ENCODE results near the gene PGD.
"Not testable (repeated sequence)": the region's sequence is repeated elsewhere in the genome, so short reads cannot be mapped to it uniquely, and the experiment has no call there.

The PGD gene

DNA sequence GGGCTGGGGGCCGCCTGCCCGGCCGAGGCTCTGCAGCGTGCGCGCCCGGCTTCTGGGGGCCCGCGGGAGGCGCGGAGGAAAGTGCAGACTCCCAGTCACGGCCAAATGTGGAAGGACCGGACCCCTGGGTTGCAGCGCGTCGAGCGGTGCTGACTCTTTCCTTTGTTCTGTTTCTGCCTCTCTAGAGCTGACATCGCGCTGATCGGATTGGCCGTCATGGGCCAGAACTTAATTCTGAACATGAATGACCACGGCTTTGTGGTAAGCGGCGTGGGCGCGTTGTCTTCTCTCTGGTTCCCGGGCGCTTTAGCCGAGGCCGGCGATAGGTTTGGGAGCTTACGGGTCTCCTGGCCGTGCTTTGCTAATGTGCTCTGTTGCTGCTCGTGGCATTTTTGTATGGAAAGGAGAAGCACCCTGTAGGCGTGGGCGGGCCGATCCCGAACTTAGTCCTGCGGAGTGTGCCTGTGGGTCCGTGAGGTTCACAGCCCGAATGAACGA lies 629 bp downstream of the PGD start:
- DNase-seq, result no peak

DNA sequence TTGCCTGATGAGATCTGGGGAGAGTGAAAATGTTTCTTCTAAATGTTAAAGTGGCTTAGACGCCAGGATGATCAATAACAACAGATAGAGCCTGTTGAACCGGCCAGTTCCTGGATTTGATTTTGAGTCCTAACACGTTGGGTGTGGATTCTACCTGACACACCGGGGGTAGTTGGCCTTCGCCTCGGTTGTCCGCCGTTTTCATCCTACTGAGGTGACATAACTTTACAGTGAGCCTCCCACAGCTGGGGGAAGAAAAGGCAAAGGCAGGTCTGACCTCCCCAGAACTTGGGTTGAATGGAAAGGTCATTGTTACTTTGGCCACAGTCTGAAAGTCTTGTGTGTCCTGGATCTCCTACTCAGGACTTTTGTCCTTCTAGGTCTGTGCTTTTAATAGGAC lies 1.1 kb downstream of the PGD start:
- no peak for DNase-seq

GRCh38 chr1:10401281-10401680 lies 2.4 kb downstream of the PGD start:
- DNase-seq, result no peak

GRCh38 chr1:10402729-10403274 lies 3.9 kb downstream of the PGD start:
- no peak for DNase-seq

- DNase-seq, result no peak
These were observed 8.3 kb downstream of the PGD start for GRCh38 chr1:10407201-10407600.

GRCh38 chr1:10415211-10415930 lies 16.5 kb downstream of the PGD start:
- DNase-seq, result no peak

- not testable (repeated sequence) for DNase-seq
These were observed 17.1 kb downstream of the PGD start for GRCh38 chr1:10415967-10416366.

- not testable (repeated sequence) for DNase-seq
These were observed 19.9 kb downstream of the PGD start for GRCh38 chr1:10418741-10419140.

GRCh38 chr1:10419351-10419750 lies 20.5 kb downstream of the PGD start:
- DNase-seq, result no peak

- DNase-seq, result no peak
These were observed 22.8 kb downstream of the PGD start for GRCh38 chr1:10421637-10422036.

DNA sequence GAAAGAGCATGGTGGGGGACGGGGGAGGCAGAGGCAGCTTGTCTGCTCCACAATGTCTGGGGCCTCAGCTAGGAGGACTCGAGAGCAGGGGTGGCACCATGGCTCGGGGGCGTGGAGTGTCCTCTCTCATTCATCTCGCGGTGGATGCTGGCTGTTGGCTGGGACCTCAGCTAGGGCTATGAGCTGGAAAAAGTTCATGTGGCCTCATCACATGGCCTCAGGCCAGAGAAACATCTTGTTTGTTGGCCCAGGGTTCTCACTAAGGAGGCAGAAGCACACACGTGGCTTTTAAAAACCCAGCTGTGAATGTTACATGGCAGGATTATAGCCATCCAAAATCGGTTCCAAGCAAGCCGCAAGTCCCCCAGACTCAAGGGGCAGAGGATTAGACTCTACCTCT lies 25.2 kb downstream of the PGD start:
- no peak for DNase-seq

- DNase-seq, result no peak
These were observed 25.8 kb downstream of the PGD start for GRCh38 chr1:10424651-10425050.

DNA sequence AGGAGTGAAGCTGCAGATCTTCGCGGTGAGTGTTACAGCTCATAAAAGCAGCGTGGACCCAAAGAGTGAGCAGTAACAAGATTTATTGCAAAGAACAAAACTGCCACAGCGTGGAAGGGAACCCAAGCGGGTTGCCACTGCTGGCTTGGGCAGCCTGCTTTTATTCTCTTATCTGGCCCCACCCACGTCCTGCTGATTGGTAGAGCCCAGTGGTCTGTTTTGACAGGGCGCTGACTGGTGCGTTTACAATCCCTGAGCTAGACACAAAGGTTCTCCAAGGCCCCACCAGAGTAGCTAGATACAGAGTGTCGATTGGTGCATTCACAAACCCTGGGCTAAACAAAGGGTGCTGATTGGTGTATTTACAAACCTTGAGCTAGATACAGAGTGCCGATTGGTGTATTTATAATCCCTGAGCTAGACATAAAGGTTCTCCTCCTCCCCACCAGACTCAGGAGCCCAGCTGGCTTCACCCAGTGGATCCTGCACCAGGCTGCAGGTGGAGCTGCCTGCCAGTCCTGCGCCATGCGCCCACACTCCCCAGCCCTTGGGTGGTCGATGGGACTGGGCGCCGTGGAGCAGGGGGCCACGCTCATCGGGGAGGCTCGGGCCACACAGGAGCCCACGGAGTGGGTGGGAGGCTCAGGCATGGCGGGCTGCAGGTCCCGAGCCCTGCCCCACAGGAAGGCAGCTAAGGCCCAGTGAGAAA lies 27.1 kb downstream of the PGD start:
- DNase-seq, result not testable (repeated sequence)

DNA sequence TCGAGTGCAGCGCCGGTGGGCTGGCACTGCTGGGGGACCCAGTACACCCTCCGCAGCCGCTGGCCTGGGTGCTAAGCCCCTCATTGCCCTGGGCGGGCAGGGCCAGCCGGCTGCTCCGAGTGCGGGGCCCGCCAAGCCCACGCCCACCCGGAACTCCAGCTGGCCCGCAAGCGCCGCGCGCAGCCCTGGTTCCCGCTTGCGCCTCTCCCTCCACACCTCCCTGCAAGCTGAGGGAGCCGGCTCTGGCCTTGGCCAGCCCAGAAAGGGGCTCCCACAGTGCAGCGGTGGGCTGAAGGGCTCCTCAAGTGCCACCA lies 27.6 kb downstream of the PGD start:
- DNase-seq, result not testable (repeated sequence)

DNA sequence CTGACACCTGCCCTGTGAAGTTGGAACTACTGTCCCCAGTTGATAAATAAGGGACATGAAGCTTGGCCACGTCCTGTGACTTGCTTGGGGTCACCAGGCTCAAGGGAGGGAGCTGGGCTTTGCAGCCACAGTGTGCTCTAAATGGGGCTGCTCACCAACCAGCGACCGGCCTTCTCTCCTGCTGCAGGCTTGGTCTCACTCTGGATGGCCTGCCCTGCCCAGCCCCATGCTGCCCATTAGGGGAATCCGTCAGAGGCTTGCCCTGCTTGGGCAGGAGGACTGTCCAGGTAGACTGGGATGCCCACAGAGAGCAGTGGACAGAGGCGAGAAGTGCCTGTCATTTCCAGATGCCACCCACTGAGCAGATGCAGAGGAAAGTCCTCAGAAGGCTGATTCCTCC lies 30.1 kb downstream of the PGD start:
- DNase-seq, result no peak

DNA sequence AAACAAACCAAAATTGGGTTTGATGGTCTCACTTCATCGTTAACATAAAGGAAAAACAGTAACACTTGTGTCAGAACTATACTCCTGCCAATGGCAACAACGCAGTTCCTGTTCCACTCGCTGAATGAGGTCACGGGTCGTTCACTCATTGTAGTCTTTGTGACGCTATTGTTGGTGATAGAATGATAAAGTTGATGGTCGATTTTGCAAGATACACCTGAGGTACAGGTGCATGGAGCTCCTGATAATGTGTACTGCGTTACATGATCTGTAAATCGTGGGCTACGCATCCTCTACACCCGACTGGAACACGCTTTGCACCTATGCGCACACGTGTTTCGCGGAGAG lies 31.0 kb downstream of the PGD start:
- peak; percentile 41 for DNase-seq

GRCh38 chr1:10430216-10431069 lies 31.6 kb downstream of the PGD start, which contains the start of gene CENPS:
CENPS (plus strand) TSS chr1:10430433; CDS start chr1:10430518, 85 bp downstream.
- peak; percentile 90 for DNase-seq

DNA sequence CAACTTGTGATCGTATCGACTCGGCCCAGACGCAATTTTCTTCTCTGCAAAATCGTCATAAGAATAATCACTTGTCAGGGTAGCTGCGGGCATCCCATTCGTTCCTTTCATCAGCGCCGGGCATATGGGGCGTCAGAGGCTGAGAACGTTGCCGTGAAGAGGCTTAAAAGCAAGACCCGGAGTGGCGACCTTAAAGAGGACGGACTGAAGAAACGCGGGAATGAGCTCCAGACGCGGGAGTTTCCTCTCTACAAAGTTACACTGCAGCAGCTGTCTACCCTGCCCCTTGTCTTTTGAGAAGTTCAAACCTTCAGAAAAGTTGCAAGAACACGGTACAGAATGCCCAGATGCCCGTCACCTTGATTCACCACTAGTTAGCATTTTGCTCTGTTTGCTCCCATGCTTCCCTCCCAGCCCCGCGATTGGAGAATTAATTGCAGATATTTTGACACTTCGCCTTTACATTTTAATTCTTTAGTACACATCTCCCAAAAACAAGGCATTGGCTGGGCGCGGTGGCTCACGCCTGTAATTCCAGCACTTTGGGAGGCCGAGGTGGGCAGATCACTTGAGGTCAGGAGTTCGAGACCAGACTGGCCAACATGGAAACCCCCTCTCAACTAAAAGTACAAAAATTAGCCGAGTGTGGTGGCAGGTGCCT lies 32.3 kb downstream of the PGD start:
- no peak for DNase-seq

GRCh38 chr1:10432910-10433700 lies 34.2 kb downstream of the PGD start:
- no peak for DNase-seq

DNA sequence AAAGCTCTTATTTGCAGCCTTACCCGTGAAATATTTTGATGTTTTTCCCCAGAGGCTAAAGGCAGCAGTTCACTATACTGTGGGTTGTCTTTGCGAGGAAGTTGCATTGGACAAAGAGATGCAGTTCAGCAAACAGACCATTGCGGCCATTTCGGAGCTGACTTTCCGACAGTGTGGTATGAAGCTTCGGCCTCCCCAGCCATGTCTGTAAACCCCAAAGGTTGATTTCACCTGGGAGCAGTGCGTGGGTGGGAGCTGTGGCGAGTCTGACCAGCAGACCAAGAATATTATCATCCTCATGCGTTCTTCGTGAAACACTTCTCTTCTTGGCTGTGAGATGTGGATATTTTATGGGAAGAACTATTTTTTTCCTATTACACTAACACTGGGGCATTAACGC lies 34.9 kb downstream of the PGD start:
- no peak for DNase-seq

DNA sequence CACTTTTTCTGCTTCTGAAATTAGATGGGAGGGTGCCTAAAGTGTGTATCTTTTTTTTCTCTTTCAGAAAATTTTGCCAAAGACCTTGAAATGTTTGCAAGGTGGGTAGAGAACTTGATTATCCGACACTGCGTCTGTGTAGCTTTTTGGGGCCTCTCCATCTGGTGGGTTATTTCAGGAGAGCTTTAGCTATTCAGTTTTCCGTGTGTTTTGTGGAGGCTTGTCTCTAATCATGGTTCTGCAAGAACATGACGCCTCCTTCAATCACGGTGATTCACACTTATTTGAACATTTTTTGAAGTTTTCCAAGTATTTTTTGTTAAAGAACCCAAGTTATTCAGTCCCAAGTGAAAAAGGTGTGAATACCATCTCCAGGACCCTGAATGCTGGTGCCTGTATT lies 35.7 kb downstream of the PGD start:
- no peak for DNase-seq

- DNase-seq, result no peak
These were observed 38.2 kb downstream of the PGD start for GRCh38 chr1:10437052-10437451.
